Neural crest cell (in vitro differentiated cells): ENCODE measurements around the gene TPSD1. TPM values are rescaled to one million over a fixed set of nuclear protein-coding genes. Genes with fewer than 3 reads are reported as not detected.
"Not testable (repeated sequence)": the region's sequence is repeated elsewhere in the genome, so short reads cannot be mapped to it uniquely, and the experiment has no call there.

Experiments used
- DNase-seq: peaks from one replicate; pipeline ENCODE4 v3.0.0; 2021; ENCODE audit warnings: low read depth, mixed read lengths, low spot score
- H3K27ac Mint-ChIP-seq: one replicate; pipeline ENCODE4 v1.8.0; 2021; ENCODE audit warnings: mild to moderate bottlenecking, mixed read lengths; ENCODE audit not compliant: unreplicated experiment
- H3K27me3 Mint-ChIP-seq: 2 replicates; pipeline ENCODE4 v1.8.0; 2021; ENCODE audit warnings: low read depth, mild to moderate bottlenecking, mixed read lengths
- H3K36me3 Mint-ChIP-seq: 2 replicates; pipeline ENCODE4 v1.8.0; 2021; ENCODE audit warnings: low read depth, mild to moderate bottlenecking, mixed read lengths
- H3K4me1 Mint-ChIP-seq: 2 replicates; pipeline ENCODE4 v1.8.0; 2021; ENCODE audit warnings: mixed read lengths
- H3K4me3 Mint-ChIP-seq: one replicate; pipeline ENCODE4 v1.8.0; 2021; ENCODE audit warnings: mild to moderate bottlenecking, mixed read lengths
- H3K9me3 Mint-ChIP-seq: 2 replicates; pipeline ENCODE4 v1.8.0; 2021; ENCODE audit warnings: mixed read lengths
- total RNA-seq: library from RNA; stranded (reverse); gene quantifications from 2 replicates; pipeline ENCODE4 v1.2.1, GENCODE V29; 2021
- TF ChIP-seq, protein P1 (sequence below): fragments of 200-600 bp; sonication (generic); conservative IDR thresholded peaks from 2 replicates; pipeline ENCODE4 v1.5.0; 2021; ENCODE audit warnings: antibody characterized with exemption, mild to moderate bottlenecking

TPSD1 gene
- total RNA-seq, 1 donor from 2014 or later = not detected

DNA sequence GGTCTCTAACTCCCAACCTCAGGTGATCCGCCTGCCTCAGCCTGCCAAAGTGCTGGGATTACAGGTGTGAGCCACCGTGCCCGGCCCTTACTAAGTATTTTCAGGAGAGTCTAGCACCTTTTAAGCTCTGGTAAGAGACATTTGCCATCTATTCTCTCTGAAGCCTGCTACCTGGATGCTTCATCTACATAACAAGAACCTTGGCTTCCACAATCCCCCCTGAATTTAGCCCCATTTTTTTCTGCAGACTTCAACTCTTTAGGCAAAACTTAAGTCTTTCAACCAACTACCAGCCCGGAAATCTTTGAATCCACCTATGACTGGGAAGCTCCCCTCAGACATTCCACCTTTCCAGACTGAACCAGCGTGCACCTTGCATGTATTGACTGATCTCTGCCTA, 39.6 kb downstream of the TPSD1 start:
- DNase-seq = no peak
- Mint-ChIP-seq H3K27ac (peak overlapping the region; percentile 8), H3K36me3 (no peaks in the 10 kb centered on the region), H3K4me3 (no peak overlapping the region), H3K9me3 (no peaks in the 10 kb centered on the region), H3K4me1 (no peaks in the 10 kb centered on the region), H3K27me3 (peaks cover 57% of the 10 kb centered on the region)
- TF ChIP-seq, protein P1, sequence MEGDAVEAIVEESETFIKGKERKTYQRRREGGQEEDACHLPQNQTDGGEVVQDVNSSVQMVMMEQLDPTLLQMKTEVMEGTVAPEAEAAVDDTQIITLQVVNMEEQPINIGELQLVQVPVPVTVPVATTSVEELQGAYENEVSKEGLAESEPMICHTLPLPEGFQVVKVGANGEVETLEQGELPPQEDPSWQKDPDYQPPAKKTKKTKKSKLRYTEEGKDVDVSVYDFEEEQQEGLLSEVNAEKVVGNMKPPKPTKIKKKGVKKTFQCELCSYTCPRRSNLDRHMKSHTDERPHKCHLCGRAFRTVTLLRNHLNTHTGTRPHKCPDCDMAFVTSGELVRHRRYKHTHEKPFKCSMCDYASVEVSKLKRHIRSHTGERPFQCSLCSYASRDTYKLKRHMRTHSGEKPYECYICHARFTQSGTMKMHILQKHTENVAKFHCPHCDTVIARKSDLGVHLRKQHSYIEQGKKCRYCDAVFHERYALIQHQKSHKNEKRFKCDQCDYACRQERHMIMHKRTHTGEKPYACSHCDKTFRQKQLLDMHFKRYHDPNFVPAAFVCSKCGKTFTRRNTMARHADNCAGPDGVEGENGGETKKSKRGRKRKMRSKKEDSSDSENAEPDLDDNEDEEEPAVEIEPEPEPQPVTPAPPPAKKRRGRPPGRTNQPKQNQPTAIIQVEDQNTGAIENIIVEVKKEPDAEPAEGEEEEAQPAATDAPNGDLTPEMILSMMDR = no peak

DNA sequence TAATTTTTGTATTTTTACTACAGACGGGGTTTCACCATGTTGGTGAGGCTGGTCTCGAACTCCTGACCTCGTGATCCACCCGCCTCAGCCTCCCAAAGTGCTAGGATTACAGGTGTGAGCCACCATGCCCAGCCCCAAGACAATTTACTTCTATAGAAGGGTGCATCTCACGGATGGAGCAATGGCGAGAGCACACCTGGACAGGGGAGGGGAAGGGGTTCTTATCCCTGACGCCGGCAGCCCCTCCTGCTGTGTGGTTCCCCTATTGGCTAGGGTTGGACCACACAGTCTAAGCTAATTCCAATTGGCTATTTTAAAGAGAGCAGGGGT, 40.8 kb downstream of the TPSD1 start:
- H3K9me3 Mint-ChIP-seq, H3K36me3 Mint-ChIP-seq: not testable (repeated sequence)

DNA sequence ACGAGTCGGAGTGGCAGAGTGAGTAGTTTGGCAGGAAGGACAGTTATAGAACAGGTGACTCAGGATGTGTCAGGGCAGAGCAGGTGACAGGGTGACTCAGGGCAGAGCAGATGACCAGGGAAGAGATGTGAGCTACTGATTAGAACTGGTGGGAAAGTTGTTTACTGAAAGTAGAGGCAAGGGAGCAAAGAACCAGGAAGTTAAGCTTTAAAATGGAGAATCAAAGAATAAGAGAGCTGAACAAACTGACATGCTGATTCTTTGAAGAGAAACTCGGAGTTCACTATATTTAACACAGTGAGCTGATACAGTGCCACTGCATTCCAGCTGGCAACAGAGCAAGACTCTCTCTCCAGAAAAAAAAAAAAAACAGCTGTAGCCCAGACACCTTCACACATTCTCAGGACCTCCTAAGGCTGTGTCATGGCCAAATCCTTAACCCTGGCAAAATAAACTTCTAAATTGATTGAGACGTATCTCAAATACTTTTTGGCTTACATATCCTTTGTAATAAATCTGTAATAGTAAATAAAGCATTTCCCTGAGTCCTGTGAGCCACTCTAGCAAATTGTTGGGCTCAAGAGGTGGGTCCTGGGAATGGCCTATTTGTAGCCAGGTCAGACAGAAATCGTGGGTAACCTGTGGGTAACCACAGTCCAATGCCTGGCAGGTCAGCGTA, 41.3 kb downstream of the TPSD1 start:
- no peak overlapping the region for H3K27ac Mint-ChIP-seq
- peaks cover 45% of the 10 kb centered on the region for H3K27me3 Mint-ChIP-seq
- H3K4me1 Mint-ChIP-seq = no peaks in the 10 kb centered on the region
- TF ChIP-seq, protein P1 = no peak
- DNase-seq = no peak
- no peaks in the 10 kb centered on the region for H3K36me3 Mint-ChIP-seq
- no peak overlapping the region for H3K4me3 Mint-ChIP-seq
- no peaks in the 10 kb centered on the region for H3K9me3 Mint-ChIP-seq

More for the DNA sequence above, 40.8 kb downstream of the TPSD1 start:
- H3K4me3 Mint-ChIP-seq, H3K4me1 Mint-ChIP-seq, H3K27ac Mint-ChIP-seq, DNase-seq: not testable (repeated sequence)
- peaks cover 47% of the 10 kb centered on the region for H3K27me3 Mint-ChIP-seq

DNA sequence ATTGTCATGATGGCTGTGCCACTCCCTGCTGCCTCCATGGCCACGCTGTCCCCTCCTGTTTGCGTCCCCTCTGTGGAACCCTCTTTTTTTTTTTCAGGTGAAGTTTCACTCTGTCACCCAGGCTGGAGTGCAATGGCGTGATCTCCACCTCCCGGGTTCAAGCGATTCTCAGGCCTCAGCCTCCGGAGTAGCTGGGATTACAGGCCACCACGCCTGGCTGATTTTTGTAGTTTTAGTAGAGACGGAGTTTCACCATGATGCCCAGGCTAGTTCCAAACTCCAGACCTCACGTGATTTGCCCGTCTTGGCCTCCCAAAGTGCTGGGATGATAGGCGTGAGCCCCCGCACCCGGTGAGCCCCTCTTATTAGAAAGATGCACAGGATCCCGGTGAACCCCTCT, 42.5 kb downstream of the TPSD1 start:
- H3K9me3 Mint-ChIP-seq = no peaks in the 10 kb centered on the region

DNA sequence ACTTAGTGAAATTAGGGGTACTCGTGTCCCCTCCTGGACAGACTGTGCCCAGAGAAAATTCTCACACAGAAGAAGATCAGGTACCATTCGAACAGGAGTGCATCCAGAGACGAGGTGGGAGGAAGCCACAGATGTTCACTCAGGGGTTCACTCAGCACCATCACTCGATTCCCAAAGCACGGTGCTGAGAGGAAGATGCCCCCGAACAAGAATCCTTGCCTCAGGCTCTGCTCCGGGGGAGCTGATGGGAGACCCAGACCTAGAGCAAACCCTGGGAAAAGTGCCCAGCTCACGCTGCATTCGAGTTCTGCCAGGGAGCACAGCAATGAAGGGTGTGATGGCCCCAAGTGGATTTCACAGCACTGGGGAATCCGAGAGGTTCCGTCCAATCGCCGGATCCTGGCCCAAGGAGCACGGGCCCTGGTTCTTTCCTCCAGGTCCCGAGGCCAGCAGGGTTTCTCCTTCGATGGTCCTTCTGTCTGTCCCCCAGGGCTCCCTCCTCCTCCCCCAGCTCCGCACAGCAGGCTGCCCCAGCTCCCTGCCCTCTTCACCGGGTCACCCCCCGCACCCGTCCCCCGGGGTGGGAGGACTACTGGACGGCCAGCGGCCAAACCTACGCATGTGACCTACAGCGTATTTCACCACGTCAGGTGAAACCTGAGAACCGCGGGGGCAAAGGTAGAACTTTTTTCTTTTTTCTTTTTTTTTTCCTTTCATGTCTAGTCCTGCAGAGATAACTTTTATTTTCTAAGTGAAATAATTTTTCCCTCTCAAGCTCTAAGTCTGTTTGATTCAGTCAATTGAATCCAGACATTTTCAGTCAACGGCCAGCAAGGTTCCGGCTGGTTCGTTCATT, 43.4 kb downstream of the TPSD1 start:
- Mint-ChIP-seq H3K9me3 (no peaks in the 10 kb centered on the region), H3K36me3 (no peaks in the 10 kb centered on the region), H3K27ac (no peak overlapping the region), H3K4me3 (no peak overlapping the region), H3K27me3 (peaks cover 52% of the 10 kb centered on the region), H3K4me1 (no peaks in the 10 kb centered on the region)
- DNase-seq = no peak
- TF ChIP-seq, protein P1 = no peak

More for the DNA sequence above, 42.5 kb downstream of the TPSD1 start:
- H3K27ac Mint-ChIP-seq = no peak overlapping the region
- H3K36me3 Mint-ChIP-seq = no peaks in the 10 kb centered on the region
- H3K27me3 Mint-ChIP-seq = peaks cover 47% of the 10 kb centered on the region
- H3K4me1 Mint-ChIP-seq = no peaks in the 10 kb centered on the region
- TF ChIP-seq, protein P1 = no peak
- H3K4me3 Mint-ChIP-seq = no peak overlapping the region
- DNase-seq = no peak

DNA sequence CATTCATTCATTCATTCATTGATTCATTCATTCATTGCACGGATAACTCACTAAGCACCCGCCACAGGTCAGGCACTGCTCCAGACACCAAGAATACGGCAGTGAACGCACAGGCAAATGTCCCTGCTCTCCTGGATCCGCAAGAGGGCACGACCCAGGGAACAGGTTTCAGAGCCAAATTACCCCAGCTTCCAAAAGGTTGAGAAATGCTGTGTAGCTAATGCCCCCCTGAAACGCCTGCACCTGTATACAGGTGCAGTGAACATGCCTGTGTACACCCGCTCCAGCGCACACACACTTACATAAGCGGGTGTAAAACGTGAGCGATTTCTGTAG, 44.0 kb downstream of the TPSD1 start:
- H3K27ac Mint-ChIP-seq = no peak overlapping the region
- H3K4me1 Mint-ChIP-seq = no peaks in the 10 kb centered on the region
- H3K36me3 Mint-ChIP-seq = no peaks in the 10 kb centered on the region
- H3K4me3 Mint-ChIP-seq = no peak overlapping the region
- no peak for DNase-seq
- TF ChIP-seq, protein P1 = no peak
- H3K9me3 Mint-ChIP-seq = no peaks in the 10 kb centered on the region
- H3K27me3 Mint-ChIP-seq = peaks cover 52% of the 10 kb centered on the region
